ENCODE results near the gene KCNJ15. TPM values are rescaled to one million over a fixed set of nuclear protein-coding genes. Genes with fewer than 3 reads are reported as not detected.
A peak's percentile ranks its signal among the peaks of the same experiment; 100 is the strongest.

The KCNJ15 gene
- total RNA-seq, 3 donors from 2014 or later: 0.80 to 6.9 (median 0.98) TPM

GRCh38 chr21:38337793-38338192 lies 81.0 kb downstream of the KCNJ15 start:
- H3K4me3 ChIP-seq: no peak overlapping the region
- TF ChIP-seq CTCF (IDR thresholded peaks at IDR 0.05): no peak
- TF ChIP-seq POLR2A (IDR thresholded peaks at IDR 0.05): no peak
- TF ChIP-seq POLR2AphosphoS5 (IDR thresholded peaks at IDR 0.05): no peak
- no peak for DNase-seq (ENCODE audit: low spot score in 2 of 2)
- no peaks in the 10 kb centered on the region for H3K4me1 ChIP-seq
- H3K9me3 ChIP-seq: no peaks in the 10 kb centered on the region
- H3K27me3 ChIP-seq: no peaks in the 10 kb centered on the region
- intact Hi-C loops (cut with DNase I; ENCODE audit: low total_unique reads): no loop called here
- no peak overlapping the region for H3K27ac ChIP-seq
- no peaks in the 10 kb centered on the region for H3K36me3 ChIP-seq

GRCh38 chr21:38340131-38340530 lies 83.3 kb downstream of the KCNJ15 start:
- Histone ChIP-seq H3K9me3 (no peaks in the 10 kb centered on the region), H3K4me1 (no peaks in the 10 kb centered on the region), H3K4me3 (no peak overlapping the region), H3K36me3 (no peaks in the 10 kb centered on the region), H3K27me3 (no peaks in the 10 kb centered on the region), H3K27ac (no peak overlapping the region)
- no peak for DNase-seq (ENCODE audit: low spot score in 2 of 2)
- TF ChIP-seq CTCF (IDR thresholded peaks at IDR 0.05): no peak
- no peak for TF ChIP-seq POLR2AphosphoS5 (IDR thresholded peaks at IDR 0.05)
- TF ChIP-seq POLR2A (IDR thresholded peaks at IDR 0.05): no peak
- intact Hi-C loops (cut with DNase I; ENCODE audit: low total_unique reads): loop anchor here (10.0 kb wide), 1 partner anchor 115 kb away; no protein-coding TSS in a partner anchor

- Histone ChIP-seq H3K27ac (no peak overlapping the region), H3K9me3 (no peaks in the 10 kb centered on the region), H3K36me3 (no peaks in the 10 kb centered on the region), H3K4me3 (no peak overlapping the region), H3K27me3 (no peaks in the 10 kb centered on the region), H3K4me1 (no peaks in the 10 kb centered on the region)
- peak in 1 of 3 donors; percentile 64 for TF ChIP-seq POLR2AphosphoS5 (IDR thresholded peaks at IDR 0.05)
- no peak for TF ChIP-seq CTCF (IDR thresholded peaks at IDR 0.05)
- DNase-seq (ENCODE audit: low spot score in 2 of 2): no peak
- intact Hi-C loops (cut with DNase I; ENCODE audit: low total_unique reads): loop anchor here (10.0 kb wide), 1 partner anchor 117 kb away; no protein-coding TSS in a partner anchor
These were observed 84.8 kb downstream of the KCNJ15 start for GRCh38 chr21:38341546-38342012.

- Histone ChIP-seq H3K4me3 (no peak overlapping the region), H3K9me3 (no peaks in the 10 kb centered on the region), H3K36me3 (no peaks in the 10 kb centered on the region), H3K27me3 (no peaks in the 10 kb centered on the region), H3K27ac (no peak overlapping the region), H3K4me1 (no peaks in the 10 kb centered on the region)
- intact Hi-C loops (cut with DNase I; ENCODE audit: low total_unique reads): loop anchor here (10.0 kb wide), 1 partner anchor 118 kb away; no protein-coding TSS in a partner anchor
- DNase-seq (ENCODE audit: low spot score in 2 of 2): no peak
- TF ChIP-seq POLR2A (IDR thresholded peaks at IDR 0.05) (no peak), CTCF (IDR thresholded peaks at IDR 0.05) (no peak), POLR2AphosphoS5 (IDR thresholded peaks at IDR 0.05) (no peak)
These were observed 85.9 kb downstream of the KCNJ15 start for GRCh38 chr21:38342739-38343138.

- no peaks in the 10 kb centered on the region for H3K36me3 ChIP-seq
- intact Hi-C loops (cut with DNase I; ENCODE audit: low total_unique reads): loop anchor here (10.0 kb wide), 1 partner anchor 119 kb away; no protein-coding TSS in a partner anchor
- no peaks in the 10 kb centered on the region for H3K27me3 ChIP-seq
- H3K27ac ChIP-seq: no peak overlapping the region
- no peak for TF ChIP-seq POLR2A (IDR thresholded peaks at IDR 0.05)
- no peak for TF ChIP-seq CTCF (IDR thresholded peaks at IDR 0.05)
- no peak for TF ChIP-seq POLR2AphosphoS5 (IDR thresholded peaks at IDR 0.05)
- no peaks in the 10 kb centered on the region for H3K9me3 ChIP-seq
- no peak overlapping the region for H3K4me3 ChIP-seq
- DNase-seq (ENCODE audit: low spot score in 2 of 2): peak in 1 of 2 donors; percentile 20
- H3K4me1 ChIP-seq: no peaks in the 10 kb centered on the region
These were observed 86.9 kb downstream of the KCNJ15 start for GRCh38 chr21:38343691-38344090.
